Mucosa of gallbladder (tissue), 1 donor: ENCODE measurements around the gene SLC4A11. TPM values are rescaled to one million over a fixed set of nuclear protein-coding genes. Genes with fewer than 3 reads are reported as not detected.
"Not testable (repeated sequence)": the region's sequence is repeated elsewhere in the genome, so short reads cannot be mapped to it uniquely, and the experiment has no call there.

Source experiments
- DNase-seq: peaks from one replicate; pipeline ENCODE4 v3.0.0-alpha.2; 2020; ENCODE audit warnings: low spot score
- total RNA-seq: library from RNA; stranded (reverse); gene quantifications from one replicate; pipeline ENCODE4 v1.2.1, GENCODE V29; 2021
- donor health status: DM: no; HTN: no; CAD: no.

SLC4A11 gene
- total RNA-seq, 1 donor from 2014 or later, result 4.8 TPM

GRCh38 chr20:3203315-3204123 lies 35.5 kb downstream of the SLC4A11 start:
- no peak for DNase-seq

- DNase-seq, result no peak
Measured at GRCh38 chr20:3202965-3203314, 36.0 kb downstream of the SLC4A11 start.

- DNase-seq, result no peak
Measured at GRCh38 chr20:3199976-3200755, 38.8 kb downstream of the SLC4A11 start.

GRCh38 chr20:3199206-3199605 lies 39.8 kb downstream of the SLC4A11 start:
- no peak for DNase-seq

GRCh38 chr20:3195590-3196237 lies 43.3 kb downstream of the SLC4A11 start:
- DNase-seq, result no peak

- DNase-seq, result no peak
Measured at GRCh38 chr20:3194617-3195280, 44.2 kb downstream of the SLC4A11 start.

GRCh38 chr20:3193806-3194616 lies 45.0 kb downstream of the SLC4A11 start:
- DNase-seq, result no peak

- no peak for DNase-seq
Measured at GRCh38 chr20:3192226-3193015, 46.6 kb downstream of the SLC4A11 start.

GRCh38 chr20:3190681-3191111 lies 48.3 kb downstream of the SLC4A11 start:
- no peak for DNase-seq

GRCh38 chr20:3189561-3190131 lies 49.3 kb downstream of the SLC4A11 start:
- no peak for DNase-seq

- DNase-seq, result no peak
Measured at GRCh38 chr20:3188823-3189413, 50.1 kb downstream of the SLC4A11 start.

- DNase-seq, result not testable (repeated sequence)
Measured at GRCh38 chr20:3187861-3188260, 51.1 kb downstream of the SLC4A11 start.

- DNase-seq, result no peak
Measured at GRCh38 chr20:3183896-3184612, 54.9 kb downstream of the SLC4A11 start.

- not testable (repeated sequence) for DNase-seq
Measured at GRCh38 chr20:3182429-3182828, 56.6 kb downstream of the SLC4A11 start.

GRCh38 chr20:3181270-3181669 lies 57.7 kb downstream of the SLC4A11 start:
- DNase-seq, result no peak

GRCh38 chr20:3180319-3180718 lies 58.7 kb downstream of the SLC4A11 start:
- DNase-seq, result no peak

- DNase-seq, result no peak
Measured at GRCh38 chr20:3177746-3178485, 61.1 kb downstream of the SLC4A11 start.
